Caco-2 (cell line): ENCODE measurements around the gene ZNF383. TPM values are rescaled to one million over a fixed set of nuclear protein-coding genes. Genes with fewer than 3 reads are reported as not detected.

Experiments
- BruUV-seq: library from RNA; stranded (reverse); fragments of 400-500 nt; replicated peaks from 2 replicates; lab custom pipeline; 2021; lab: Mats Ljungman, UMichigan
- CTCF ChIA-PET: fragments of 300-600 bp; sonication (Branson Sonifier 250); formaldehyde crosslinking; loops from one replicate; lab custom pipeline; 2022; ENCODE audit warnings: antibody characterized with exemption; lab: Charles Lee
- POLR2A ChIA-PET: fragments of 300-600 bp; sonication (Branson Sonifier 250); formaldehyde crosslinking; loops from one replicate; lab custom pipeline; 2022; ENCODE audit warnings: antibody characterized with exemption; lab: Charles Lee
- DNase-seq, 2 experiments: peaks; one replicate each; pipeline versions ENCODE4 v3.0.0 to v3.0.0-alpha.2; 2020 to 2022
- H3K27me3 ChIP-seq: replicated peaks from 2 replicates; pipeline ENCODE4 v1.6.0; 2011; ENCODE audit warnings: low read length; ENCODE audit not compliant: control insufficient read depth, insufficient read depth
- H3K36me3 ChIP-seq: 2 replicates; pipeline ENCODE4 v1.5.1; 2011; ENCODE audit warnings: low read length; ENCODE audit not compliant: control insufficient read depth, insufficient read depth
- H3K4me1 ChIP-seq: fragments of 250-450 bp; sonication (Bioruptor Pico); 2 replicates; pipeline ENCODE4 v1.5.1; 2020; ENCODE audit warnings: mild to moderate bottlenecking
- H3K4me3 ChIP-seq: 2 replicates; pipeline ENCODE4 v1.5.1; 2011; ENCODE audit warnings: low read depth, mild to moderate bottlenecking, control low read depth, low read length
- H3K9me3 ChIP-seq: fragments of 250-450 bp; sonication (Bioruptor Pico); 2 replicates; pipeline ENCODE4 v1.5.1; 2020; ENCODE audit warnings: mild to moderate bottlenecking, moderate library complexity
- H3K27ac Mint-ChIP-seq: one replicate; pipeline ENCODE4 v1.8.0; 2022; ENCODE audit warnings: mixed read lengths; ENCODE audit not compliant: unreplicated experiment
- H3K27me3 Mint-ChIP-seq: one replicate; pipeline ENCODE4 v1.8.0; 2022; ENCODE audit warnings: mixed read lengths; ENCODE audit not compliant: insufficient read depth, unreplicated experiment
- H3K36me3 Mint-ChIP-seq: one replicate; pipeline ENCODE4 v1.8.0; 2022; ENCODE audit warnings: mild to moderate bottlenecking, mixed read lengths; ENCODE audit not compliant: insufficient read depth, unreplicated experiment
- H3K4me1 Mint-ChIP-seq: one replicate; pipeline ENCODE4 v1.8.0; 2022; ENCODE audit warnings: low read depth, mixed read lengths; ENCODE audit not compliant: unreplicated experiment
- H3K4me3 Mint-ChIP-seq: one replicate; pipeline ENCODE4 v1.8.0; 2022; ENCODE audit warnings: mild to moderate bottlenecking, moderate library complexity, mixed read lengths; ENCODE audit not compliant: unreplicated experiment
- H3K9me3 Mint-ChIP-seq: one replicate; pipeline ENCODE4 v1.8.0; 2022; ENCODE audit warnings: mixed read lengths; ENCODE audit not compliant: unreplicated experiment
- CTCF ChIP-seq, 2 experiments: fragments of 200-600 bp in 1 of 2; IDR thresholded peaks; 1 replicate in 1 of 2; 2 replicates in 1 of 2; pipeline versions ENCODE4 v1.5.1 to v1.8.0; 2011 to 2022; ENCODE audit warnings: antibody characterized with exemption in 1 of 2, control low read depth in 1 of 2, inconsistent platforms in 1 of 2, low read depth in 1 of 2, low read length in 1 of 2, mild to moderate bottlenecking in 1 of 2, moderate library complexity in 1 of 2; ENCODE audit not compliant: insufficient read depth in 1 of 2, severe bottlenecking in 1 of 2, unreplicated experiment in 1 of 2
- intact Hi-C: fragments of 100-400 bp; cut with micrococcal nuclease; formaldehyde crosslinking; loops from one replicate; pipeline ENCODE4 v1.10.0; 2022; ENCODE audit not compliant: unreplicated experiment
- total RNA-seq: library from RNA; stranded (reverse); gene quantifications from 2 replicates; pipeline ENCODE4 v1.2.3, GENCODE V29; 2022

ZNF383 gene
- total RNA-seq, 1 experiment from 2014 or later, result 4.4 TPM

- Mint-ChIP-seq H3K9me3 (peaks cover 13% of the 10 kb centered on the region), H3K27ac (peak overlapping the region; percentile 92), H3K4me1 (peaks cover 11% of the 10 kb centered on the region), H3K27me3 (no peaks in the 10 kb centered on the region), H3K4me3 (peak overlapping the region; percentile 86), H3K36me3 (peaks cover 15% of the 10 kb centered on the region)
- H3K27me3 ChIP-seq, result no peaks in the 10 kb centered on the region
- intact Hi-C loops, result loop anchor here (1.0 to 10.0 kb wide), 3 partner anchors 8 to 1004 kb away; partner anchors contain the start of genes ZFP30, ZNF146, ZNF565 and ZNF585B
- POLR2A ChIA-PET, result no interaction called here
- CTCF ChIA-PET, result no interaction called here
- no peaks in the 10 kb centered on the region for H3K36me3 ChIP-seq
- H3K4me1 ChIP-seq, result no peaks in the 10 kb centered on the region
- peaks cover 18% of the 10 kb centered on the region; the same call in 1 of the 2 replicates for H3K9me3 ChIP-seq
- peak overlapping the region; percentile 88 for H3K4me3 ChIP-seq
- BruUV-seq, result TSS peak; percentile 80
- no peak for TF ChIP-seq CTCF (IDR thresholded peaks at IDR 0.05; ENCODE audit: insufficient read depth in 1 of 2, low read depth in 1 of 2, low read length in 1 of 2, severe bottlenecking in 1 of 2, unreplicated experiment in 1 of 2)
- DNase-seq, result no peak
Measured at GRCh38 chr19:37218592-37218935, 550 bp downstream of the ZNF383 start.

GRCh38 chr19:37220383-37220782 lies 2.4 kb downstream of the ZNF383 start:
- peaks cover 11% of the 10 kb centered on the region for H3K4me1 Mint-ChIP-seq
- Histone ChIP-seq H3K27me3 (no peaks in the 10 kb centered on the region), H3K4me1 (no peaks in the 10 kb centered on the region), H3K4me3 (no peak overlapping the region), H3K9me3 (peaks cover 17% of the 10 kb centered on the region), H3K36me3 (no peaks in the 10 kb centered on the region)
- H3K36me3 Mint-ChIP-seq, result peaks cover 23% of the 10 kb centered on the region
- intact Hi-C loops, result no loop called here
- no TSS peak for BruUV-seq
- ChIA-PET POLR2A (no interaction called here), CTCF (no interaction called here)
- no peaks in the 10 kb centered on the region for H3K27me3 Mint-ChIP-seq
- no peak overlapping the region for H3K27ac Mint-ChIP-seq
- no peak for DNase-seq
- TF ChIP-seq CTCF (IDR thresholded peaks at IDR 0.05; ENCODE audit: insufficient read depth in 1 of 2, low read depth in 1 of 2, low read length in 1 of 2, severe bottlenecking in 1 of 2, unreplicated experiment in 1 of 2), result no peak
- no peak overlapping the region for H3K4me3 Mint-ChIP-seq
- H3K9me3 Mint-ChIP-seq, result peaks cover 13% of the 10 kb centered on the region

GRCh38 chr19:37221136-37221535 lies 3.1 kb downstream of the ZNF383 start:
- DNase-seq, result no peak
- H3K27ac Mint-ChIP-seq, result no peak overlapping the region
- POLR2A ChIA-PET, result no interaction called here

More at GRCh38 chr19:37221136-37221535, 3.1 kb downstream of the ZNF383 start:
- no peak for TF ChIP-seq CTCF (IDR thresholded peaks at IDR 0.05; ENCODE audit: insufficient read depth in 1 of 2, low read depth in 1 of 2, low read length in 1 of 2, severe bottlenecking in 1 of 2, unreplicated experiment in 1 of 2)
- no peaks in the 10 kb centered on the region for H3K27me3 Mint-ChIP-seq
- H3K36me3 Mint-ChIP-seq, result peaks cover 31% of the 10 kb centered on the region
- no peak overlapping the region for H3K4me3 Mint-ChIP-seq
- Histone ChIP-seq H3K36me3 (no peaks in the 10 kb centered on the region), H3K9me3 (peaks cover 13% of the 10 kb centered on the region), H3K27me3 (no peaks in the 10 kb centered on the region), H3K4me1 (no peaks in the 10 kb centered on the region), H3K4me3 (no peak overlapping the region)
- no TSS peak for BruUV-seq
- intact Hi-C loops, result no loop called here
- H3K9me3 Mint-ChIP-seq, result peaks cover 21% of the 10 kb centered on the region
- CTCF ChIA-PET, result no interaction called here
- H3K4me1 Mint-ChIP-seq, result peaks cover 11% of the 10 kb centered on the region
